ENCODE data around the gene ATP6V0B.
A peak's percentile ranks its signal among the peaks of the same experiment; 100 is the strongest.

Gene ATP6V0B

GRCh38 chr1:43935711-43936427 lies 38.9 kb upstream of the ATP6V0B start:
- H3K9me3 ChIP-seq (ENCODE audit: insufficient read depth, low read depth, low read length) = no peaks in the 10 kb centered on the region
- peak overlapping the region; percentile 59; the same call in 1 of the 2 replicates for H3K4me3 ChIP-seq (ENCODE audit: low read length)
- H3K9ac ChIP-seq (ENCODE audit: low read depth, low read length) = no peak overlapping the region
- H3K27ac ChIP-seq (ENCODE audit: low read length) = no peak overlapping the region
- peaks cover 48% of the 10 kb centered on the region for H3K27me3 ChIP-seq (ENCODE audit: insufficient read depth, low read length)
- peaks cover 19% of the 10 kb centered on the region for H3K4me1 ChIP-seq (ENCODE audit: insufficient read depth, low read length)
- peaks cover 8% of the 10 kb centered on the region; the same call in 1 of the 2 replicates for H3K36me3 ChIP-seq (ENCODE audit: insufficient read depth, low read depth, low read length)

GRCh38 chr1:43936431-43937151 lies 38.2 kb upstream of the ATP6V0B start:
- Histone ChIP-seq H3K36me3 (ENCODE audit: insufficient read depth, low read depth, low read length) (peaks cover 8% of the 10 kb centered on the region; the same call in 1 of the 2 replicates), H3K9me3 (ENCODE audit: insufficient read depth, low read depth, low read length) (no peaks in the 10 kb centered on the region), H3K4me1 (ENCODE audit: insufficient read depth, low read length) (peaks cover 19% of the 10 kb centered on the region), H3K4me3 (ENCODE audit: low read length) (peak overlapping the region; percentile 72), H3K9ac (ENCODE audit: low read depth, low read length) (peak overlapping the region; percentile 37; the same call in 1 of the 2 replicates), H3K27me3 (ENCODE audit: insufficient read depth, low read length) (peaks cover 43% of the 10 kb centered on the region), H3K27ac (ENCODE audit: low read length) (no peak overlapping the region)

DNA sequence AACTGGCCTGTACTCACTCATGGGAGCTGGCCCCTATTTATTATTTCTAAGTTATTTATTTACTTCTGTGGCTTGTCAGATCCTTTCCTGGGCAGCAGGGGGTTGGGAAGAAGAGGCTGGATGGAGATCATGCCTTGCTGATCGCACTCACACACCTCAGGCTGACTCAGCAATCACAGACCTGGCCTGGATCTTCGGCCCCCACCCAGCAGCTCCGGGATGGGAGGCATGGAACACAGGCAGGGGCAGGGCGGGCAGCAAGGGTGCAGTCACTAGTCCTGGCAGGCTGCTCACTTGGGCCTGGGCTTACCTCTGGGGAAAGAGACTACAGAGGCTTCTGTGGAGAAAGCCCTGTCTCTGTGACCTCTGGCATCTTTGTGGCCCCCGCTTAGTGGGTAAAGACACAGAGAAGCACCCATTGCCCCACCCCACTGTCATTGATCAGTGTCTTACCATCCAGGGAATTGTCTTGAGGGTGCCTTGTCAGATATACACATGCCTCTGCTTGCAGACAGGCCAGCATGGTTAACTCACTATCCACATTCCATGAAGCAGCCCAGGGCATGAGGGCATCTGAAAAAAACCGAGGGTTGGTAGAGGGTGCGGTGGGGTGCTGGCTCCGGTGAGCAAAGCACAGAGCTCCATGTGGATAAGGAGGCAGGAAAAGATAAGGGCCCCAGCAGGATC lies 37.4 kb upstream of the ATP6V0B start:
- Histone ChIP-seq H3K4me3 (ENCODE audit: low read length) (no peak overlapping the region), H3K9me3 (ENCODE audit: insufficient read depth, low read depth, low read length) (no peaks in the 10 kb centered on the region), H3K27ac (ENCODE audit: low read length) (no peak overlapping the region), H3K27me3 (ENCODE audit: insufficient read depth, low read length) (peaks cover 36% of the 10 kb centered on the region), H3K36me3 (ENCODE audit: insufficient read depth, low read depth, low read length) (peaks cover 8% of the 10 kb centered on the region; the same call in 1 of the 2 replicates), H3K9ac (ENCODE audit: low read depth, low read length) (no peak overlapping the region), H3K4me1 (ENCODE audit: insufficient read depth, low read length) (peaks cover 19% of the 10 kb centered on the region)

GRCh38 chr1:43938383-43938782 lies 36.4 kb upstream of the ATP6V0B start:
- Histone ChIP-seq H3K27me3 (ENCODE audit: insufficient read depth, low read length) (peaks cover 25% of the 10 kb centered on the region; the same call in 1 of the 2 replicates), H3K9ac (ENCODE audit: low read depth, low read length) (no peak overlapping the region), H3K27ac (ENCODE audit: low read length) (no peak overlapping the region), H3K4me1 (ENCODE audit: insufficient read depth, low read length) (peaks cover 19% of the 10 kb centered on the region), H3K4me3 (ENCODE audit: low read length) (no peak overlapping the region), H3K9me3 (ENCODE audit: insufficient read depth, low read depth, low read length) (no peaks in the 10 kb centered on the region), H3K36me3 (ENCODE audit: insufficient read depth, low read depth, low read length) (peaks cover 8% of the 10 kb centered on the region; the same call in 1 of the 2 replicates)

GRCh38 chr1:43938892-43939587 lies 35.7 kb upstream of the ATP6V0B start:
- Histone ChIP-seq H3K4me1 (ENCODE audit: insufficient read depth, low read length) (peaks cover 19% of the 10 kb centered on the region), H3K27ac (ENCODE audit: low read length) (no peak overlapping the region), H3K9ac (ENCODE audit: low read depth, low read length) (no peak overlapping the region), H3K36me3 (ENCODE audit: insufficient read depth, low read depth, low read length) (peaks cover 8% of the 10 kb centered on the region; the same call in 1 of the 2 replicates), H3K4me3 (ENCODE audit: low read length) (no peak overlapping the region), H3K27me3 (ENCODE audit: insufficient read depth, low read length) (peaks cover 25% of the 10 kb centered on the region; the same call in 1 of the 2 replicates), H3K9me3 (ENCODE audit: insufficient read depth, low read depth, low read length) (no peaks in the 10 kb centered on the region)

GRCh38 chr1:43942411-43942810 lies 32.3 kb upstream of the ATP6V0B start:
- Histone ChIP-seq H3K36me3 (ENCODE audit: insufficient read depth, low read depth, low read length) (peaks cover 1% of the 10 kb centered on the region; the same call in 1 of the 2 replicates), H3K27ac (ENCODE audit: low read length) (no peak overlapping the region), H3K4me1 (ENCODE audit: insufficient read depth, low read length) (peaks cover 12% of the 10 kb centered on the region), H3K27me3 (ENCODE audit: insufficient read depth, low read length) (0 out of 2 replicates have a peak, but pooled peaks cover 8% of the 10 kb centered on the region), H3K9ac (ENCODE audit: low read depth, low read length) (no peak overlapping the region), H3K4me3 (ENCODE audit: low read length) (no peak overlapping the region), H3K9me3 (ENCODE audit: insufficient read depth, low read depth, low read length) (no peaks in the 10 kb centered on the region)

- Histone ChIP-seq H3K9ac (ENCODE audit: low read depth, low read length) (no peak overlapping the region), H3K9me3 (ENCODE audit: insufficient read depth, low read depth, low read length) (no peaks in the 10 kb centered on the region), H3K4me1 (ENCODE audit: insufficient read depth, low read length) (peaks cover 10% of the 10 kb centered on the region; the same call in 1 of the 2 replicates), H3K36me3 (ENCODE audit: insufficient read depth, low read depth, low read length) (peaks cover under 1% of the 10 kb centered on the region; the same call in 1 of the 2 replicates), H3K4me3 (ENCODE audit: low read length) (no peak overlapping the region), H3K27me3 (ENCODE audit: insufficient read depth, low read length) (no peaks in the 10 kb centered on the region), H3K27ac (ENCODE audit: low read length) (no peak overlapping the region)
Measured at GRCh38 chr1:43944860-43945259, 29.9 kb upstream of the ATP6V0B start.

DNA sequence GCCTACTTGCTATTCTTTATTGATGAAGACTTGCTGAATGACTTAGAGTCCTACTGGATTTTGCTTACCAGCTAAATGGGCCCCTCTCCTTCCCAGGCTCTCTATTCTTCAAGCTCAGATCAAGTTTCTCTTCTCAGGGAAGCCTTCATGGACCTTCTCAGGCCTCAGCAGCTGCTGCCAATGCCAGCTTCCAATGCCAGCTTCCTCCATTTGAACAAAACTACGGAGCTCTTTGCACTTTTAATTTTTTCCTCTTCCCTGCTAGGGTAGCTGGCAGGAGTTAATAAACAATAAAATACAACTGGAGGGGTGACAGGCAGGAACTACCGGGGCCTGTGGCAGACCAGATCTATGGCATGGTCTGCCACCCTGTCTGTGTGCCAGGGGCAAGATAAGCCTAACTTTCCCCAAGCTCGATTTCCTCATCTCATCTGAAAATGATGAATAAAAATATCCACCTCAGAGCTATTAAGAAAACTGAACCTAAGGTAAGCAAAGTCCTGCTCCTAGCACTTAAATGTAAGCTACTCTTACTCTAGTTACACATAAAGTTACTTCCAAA lies 29.0 kb upstream of the ATP6V0B start:
- peak overlapping the region; percentile 94 for H3K4me3 ChIP-seq (ENCODE audit: low read length)
- H3K36me3 ChIP-seq (ENCODE audit: insufficient read depth, low read depth, low read length) = peaks cover 9% of the 10 kb centered on the region; the same call in 1 of the 2 replicates
- H3K4me1 ChIP-seq (ENCODE audit: insufficient read depth, low read length) = peaks cover 10% of the 10 kb centered on the region; the same call in 1 of the 2 replicates
- no peaks in the 10 kb centered on the region for H3K9me3 ChIP-seq (ENCODE audit: insufficient read depth, low read depth, low read length)
- H3K27me3 ChIP-seq (ENCODE audit: insufficient read depth, low read length) = no peaks in the 10 kb centered on the region
- no peak overlapping the region for H3K27ac ChIP-seq (ENCODE audit: low read length)
- H3K9ac ChIP-seq (ENCODE audit: low read depth, low read length) = peak overlapping the region; percentile 67; the same call in 1 of the 2 replicates

DNA sequence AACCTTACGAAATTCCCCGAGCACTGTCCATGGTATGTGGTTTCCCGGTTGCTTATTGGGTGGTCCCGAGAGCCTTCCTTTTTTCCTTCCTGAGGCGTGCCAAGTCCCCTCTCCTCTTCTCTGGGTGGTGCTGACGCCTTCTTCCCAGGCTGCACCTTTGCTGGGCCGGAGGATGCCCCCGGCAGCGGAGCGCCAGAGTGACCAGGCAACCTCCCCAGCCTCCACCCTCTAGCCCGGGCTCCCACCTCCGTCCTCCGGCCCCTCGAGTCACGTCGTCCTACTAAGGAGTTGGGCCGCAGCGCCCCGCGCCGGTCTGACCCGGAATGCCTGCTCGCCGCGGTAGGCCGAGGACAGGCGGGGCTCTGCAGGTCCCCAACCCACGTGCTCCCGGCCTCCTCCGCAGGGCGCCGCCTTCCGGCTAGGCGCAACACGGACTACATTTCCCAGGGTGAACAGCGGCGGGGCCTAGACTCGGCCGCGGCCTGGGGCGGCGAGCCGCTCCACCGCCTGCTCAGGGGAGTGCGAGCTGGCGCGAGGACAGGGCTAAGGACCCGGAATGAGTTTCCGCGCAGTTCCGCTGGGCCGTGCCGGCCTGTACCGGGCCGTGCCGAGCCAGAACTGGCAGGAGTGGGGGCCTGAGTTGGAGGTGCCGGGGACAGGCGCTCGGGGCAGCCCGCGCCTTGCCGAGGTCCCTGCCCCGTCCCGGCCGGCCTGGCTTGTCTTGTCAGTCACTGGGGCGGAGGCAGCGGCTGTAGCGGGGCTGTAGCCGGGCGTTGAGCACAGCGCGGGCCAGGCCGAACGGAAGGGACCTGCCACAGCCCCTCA lies 28.3 kb upstream of the ATP6V0B start, which contains the start of gene IPO13:
Gene IPO13, plus strand, starts transcription at position 715 of the 825 bp plus-strand sequence. CDS start 651 bp downstream, outside the sequence.
- Histone ChIP-seq H3K4me1 (ENCODE audit: insufficient read depth, low read length) (peaks cover 10% of the 10 kb centered on the region; the same call in 1 of the 2 replicates), H3K27me3 (ENCODE audit: insufficient read depth, low read length) (no peaks in the 10 kb centered on the region), H3K9me3 (ENCODE audit: insufficient read depth, low read depth, low read length) (no peaks in the 10 kb centered on the region), H3K36me3 (ENCODE audit: insufficient read depth, low read depth, low read length) (peaks cover 13% of the 10 kb centered on the region; the same call in 1 of the 2 replicates), H3K27ac (ENCODE audit: low read length) (peak within 1 kb of the TSS; percentile 41), H3K4me3 (ENCODE audit: low read length) (peak within 1 kb of the TSS; percentile 94), H3K9ac (ENCODE audit: low read depth, low read length) (peak within 1 kb of the TSS; percentile 87)
